H9 (cell line): ENCODE measurements around the gene GNB4. TPM values are rescaled to one million over a fixed set of nuclear protein-coding genes. Genes with fewer than 3 reads are reported as not detected.

Experiments used
- DNase-seq: peaks from one replicate; pipeline ENCODE4 v3.0.0-alpha.2; 2017
- H2AFZ ChIP-seq: one replicate; pipeline ENCODE4 v1.6.1; 2013; ENCODE audit warnings: mild to moderate bottlenecking, low read length, control low read depth, moderate library complexity
- H2AK5ac ChIP-seq: 2 replicates; pipeline ENCODE4 v1.6.1; 2013; ENCODE audit warnings: low read length, control low read depth, mixed read lengths; ENCODE audit not compliant: insufficient read length
- H2BK120ac ChIP-seq: one replicate; pipeline ENCODE4 v1.6.1; 2013; ENCODE audit warnings: low read depth, mild to moderate bottlenecking, low read length, control low read depth, inconsistent platforms; ENCODE audit not compliant: poor library complexity, severe bottlenecking
- H2BK12ac ChIP-seq: 2 replicates; pipeline ENCODE4 v1.6.1; 2013; ENCODE audit warnings: low read length, control low read depth, mixed read lengths, low read depth; ENCODE audit not compliant: insufficient read length
- H2BK15ac ChIP-seq: 2 replicates; pipeline ENCODE4 v1.6.1; 2013; ENCODE audit warnings: low read depth, low read length, control low read depth
- H2BK20ac ChIP-seq: one replicate; pipeline ENCODE4 v1.6.1; 2013; ENCODE audit warnings: low read depth, mild to moderate bottlenecking, low read length, control low read depth, inconsistent platforms; ENCODE audit not compliant: poor library complexity, severe bottlenecking
- H2BK5ac ChIP-seq: 2 replicates; pipeline ENCODE4 v1.6.1; 2013; ENCODE audit warnings: low read length, control low read depth, mixed read lengths; ENCODE audit not compliant: insufficient read length
- H3K14ac ChIP-seq: 2 replicates; pipeline ENCODE4 v1.6.1; 2013; ENCODE audit warnings: low read length, control low read depth; ENCODE audit not compliant: insufficient read depth
- H3K18ac ChIP-seq: 2 replicates; pipeline ENCODE4 v1.6.1; 2013; ENCODE audit warnings: low read depth, mild to moderate bottlenecking, mixed read lengths, low read length, control low read depth; ENCODE audit not compliant: insufficient read length
- H3K23ac ChIP-seq: 2 replicates; pipeline ENCODE4 v1.6.1; 2013; ENCODE audit warnings: low read length, control low read depth, mixed read lengths, low read depth; ENCODE audit not compliant: insufficient read length
- H3K23me2 ChIP-seq: 2 replicates; pipeline ENCODE4 v1.6.1; 2013; ENCODE audit warnings: low read depth, mild to moderate bottlenecking, mixed read lengths, low read length, control low read depth; ENCODE audit not compliant: insufficient read length, poor library complexity, severe bottlenecking
- H3K27ac ChIP-seq: 2 replicates; pipeline ENCODE4 v1.5.1; 2013; ENCODE audit warnings: low read length, control low read depth, mixed read lengths, low read depth; ENCODE audit not compliant: insufficient read length
- H3K27me3 ChIP-seq: 2 replicates; pipeline ENCODE4 v1.6.1; 2013; ENCODE audit warnings: low read length, control low read depth, inconsistent platforms; ENCODE audit not compliant: insufficient read depth
- H3K4ac ChIP-seq: 2 replicates; pipeline ENCODE4 v1.6.1; 2013; ENCODE audit warnings: low read depth, mild to moderate bottlenecking, control low read depth, inconsistent platforms, low read length, moderate library complexity
- H3K4me1 ChIP-seq: 2 replicates; pipeline ENCODE4 v1.6.1; 2013; ENCODE audit warnings: low read length, control low read depth, inconsistent platforms; ENCODE audit not compliant: insufficient read depth
- H3K4me2 ChIP-seq: 2 replicates; pipeline ENCODE4 v1.6.1; 2013; ENCODE audit warnings: low read length, control low read depth, mixed read lengths; ENCODE audit not compliant: insufficient read length, insufficient read depth
- H3K56ac ChIP-seq: 2 replicates; pipeline ENCODE4 v1.6.1; 2013; ENCODE audit warnings: low read depth, mild to moderate bottlenecking, mixed read lengths, low read length, control low read depth; ENCODE audit not compliant: insufficient read length
- H3K79me1 ChIP-seq: 2 replicates; pipeline ENCODE4 v1.6.1; 2013; ENCODE audit warnings: low read depth, mild to moderate bottlenecking, moderate library complexity, low read length, control low read depth, inconsistent platforms; ENCODE audit not compliant: insufficient read depth, poor library complexity, severe bottlenecking
- H3K79me2 ChIP-seq: 2 replicates; pipeline ENCODE4 v1.6.1; 2013; ENCODE audit warnings: low read length, control low read depth, inconsistent platforms; ENCODE audit not compliant: insufficient read depth
- H3K9ac ChIP-seq: 2 replicates; pipeline ENCODE4 v1.6.1; 2013; ENCODE audit warnings: low read length, control low read depth, mixed read lengths; ENCODE audit not compliant: insufficient read length; ENCODE audit errors: extremely low read depth
- H3K9me3 ChIP-seq: one replicate; pipeline ENCODE4 v1.6.1; 2013; ENCODE audit warnings: low read depth, low read length, inconsistent platforms; ENCODE audit not compliant: control insufficient read depth
- H3T11ph ChIP-seq: one replicate; pipeline ENCODE4 v1.6.1; 2013; ENCODE audit warnings: mild to moderate bottlenecking, low read length, control low read depth, inconsistent platforms
- H4K20me1 ChIP-seq: one replicate; pipeline ENCODE4 v1.6.1; 2013; ENCODE audit not compliant: control insufficient read depth, insufficient read length, insufficient read depth
- H4K5ac ChIP-seq: 2 replicates; pipeline ENCODE4 v1.6.1; 2013; ENCODE audit warnings: low read depth, mild to moderate bottlenecking, mixed read lengths, low read length, control low read depth; ENCODE audit not compliant: insufficient read length
- H4K8ac ChIP-seq: replicated peaks from 2 replicates; pipeline ENCODE4 v1.6.1; 2013; ENCODE audit warnings: low read length, control low read depth, mixed read lengths, low read depth; ENCODE audit not compliant: insufficient read length
- H4K91ac ChIP-seq: 2 replicates; pipeline ENCODE4 v1.6.1; 2013; ENCODE audit warnings: low read depth, mild to moderate bottlenecking, moderate library complexity, mixed read lengths, low read length, control low read depth; ENCODE audit not compliant: insufficient read length
- H3K27ac Mint-ChIP-seq, 3 experiments: 2 replicates in 2 of 3; 3 replicates in 1 of 3; pipeline ENCODE4 v1.8.0; 2020 to 2021; ENCODE audit warnings: mixed read lengths in 3 of 3, mild to moderate bottlenecking in 1 of 3, moderate library complexity in 1 of 3
- H3K27me3 Mint-ChIP-seq: 2 replicates; pipeline ENCODE4 v1.8.0; 2021; ENCODE audit warnings: low read depth, mild to moderate bottlenecking, moderate library complexity, mixed read lengths
- H3K36me3 Mint-ChIP-seq, 3 experiments: 2 replicates in 2 of 3; 3 replicates in 1 of 3; pipeline ENCODE4 v1.8.0; 2020 to 2021; ENCODE audit warnings: low read depth in 3 of 3, mixed read lengths in 3 of 3; ENCODE audit not compliant: insufficient read depth in 1 of 3
- H3K4me1 Mint-ChIP-seq, 2 experiments: 2 replicates each; pipeline ENCODE4 v1.8.0; 2020; ENCODE audit warnings: mixed read lengths in 2 of 2
- H3K4me3 Mint-ChIP-seq, 2 experiments: 2 replicates in 1 of 2; 3 replicates in 1 of 2; pipeline ENCODE4 v1.8.0; 2020 to 2021; ENCODE audit warnings: mild to moderate bottlenecking in 2 of 2, mixed read lengths in 2 of 2, moderate library complexity in 1 of 2
- H3K9me3 Mint-ChIP-seq, 2 experiments: 2 replicates in 1 of 2; 3 replicates in 1 of 2; pipeline ENCODE4 v1.8.0; 2020; ENCODE audit warnings: mild to moderate bottlenecking in 2 of 2, mixed read lengths in 2 of 2, moderate library complexity in 1 of 2
- WGBS: extraction: QIAGEN DNeasy Blood & Tissue Kit; methylation state at CpG from one replicate; pipeline ENCODE4 v1.1.7; 2013; ENCODE audit warnings: missing lambda C conversion rate, low lambda C conversion rate, mixed read lengths; ENCODE audit not compliant: insufficient read length; ENCODE audit errors: extremely low coverage; 5-methylcytosine and 5-hydroxymethylcytosine counted together
- total RNA-seq: library from RNA; stranded (reverse); gene quantifications from 2 replicates; pipeline ENCODE4 v1.2.1, GENCODE V29; 2021
- TF ChIP-seq, protein P1 (sequence below): fragments of 200-600 bp; sonication (generic); conservative IDR thresholded peaks from 3 replicates; pipeline ENCODE4 v1.8.0; 2021; ENCODE audit warnings: antibody characterized with exemption, mild to moderate bottlenecking

The GNB4 gene
- total RNA-seq, 1 experiment from 2014 or later = 25.0 TPM

DNA sequence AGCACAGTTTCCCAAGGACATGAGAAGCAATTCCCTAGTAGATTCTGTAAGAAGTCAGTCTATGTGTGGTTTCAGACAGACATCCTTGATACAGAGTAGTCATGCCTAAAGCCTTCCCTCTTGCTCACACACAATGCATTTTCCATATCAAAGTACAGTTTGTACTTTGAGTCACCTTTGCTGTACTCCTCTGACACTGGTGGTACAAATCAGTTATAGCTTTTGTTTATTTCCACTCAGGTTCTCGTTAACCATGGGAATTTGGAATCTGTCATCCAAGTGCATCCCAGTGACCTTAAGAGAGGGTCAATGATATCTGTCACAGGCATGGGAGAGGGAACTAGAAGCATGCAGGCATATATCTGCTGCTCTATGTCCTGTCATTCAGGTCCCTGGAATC is 3.6 kb upstream of the GNB4 start:
- Histone ChIP-seq H3K56ac (no peak overlapping the region), H4K20me1 (no peaks in the 10 kb centered on the region), H2AFZ (no peak overlapping the region), H3K23me2 (peaks cover 7% of the 10 kb centered on the region), H4K91ac (no peak overlapping the region), H3K79me1 (no peaks in the 10 kb centered on the region), H3K4ac (no peak overlapping the region), H3K18ac (no peak overlapping the region), H2BK12ac (no peak overlapping the region), H3T11ph (no peak overlapping the region), H4K5ac (no peak overlapping the region), H3K27me3 (no peaks in the 10 kb centered on the region; the same call in 1 of the 2 replicates), H2AK5ac (no peak overlapping the region), H4K8ac (no peak overlapping the region), H2BK15ac (no peak overlapping the region), H3K4me2 (no peak overlapping the region), H3K9ac (no peak overlapping the region), H3K23ac (no peak overlapping the region), H3K4me1 (peaks cover 10% of the 10 kb centered on the region), H2BK20ac (no peak overlapping the region), H3K14ac (no peak overlapping the region), H2BK5ac (no peak overlapping the region), H2BK120ac (no peak overlapping the region), H3K9me3 (no peaks in the 10 kb centered on the region), H3K27ac (no peak overlapping the region), H3K79me2 (no peaks in the 10 kb centered on the region)
- H3K4me1 Mint-ChIP-seq = peaks cover 38 to 44% of the 10 kb centered on the region in 2 experiments
- TF ChIP-seq, protein P1, sequence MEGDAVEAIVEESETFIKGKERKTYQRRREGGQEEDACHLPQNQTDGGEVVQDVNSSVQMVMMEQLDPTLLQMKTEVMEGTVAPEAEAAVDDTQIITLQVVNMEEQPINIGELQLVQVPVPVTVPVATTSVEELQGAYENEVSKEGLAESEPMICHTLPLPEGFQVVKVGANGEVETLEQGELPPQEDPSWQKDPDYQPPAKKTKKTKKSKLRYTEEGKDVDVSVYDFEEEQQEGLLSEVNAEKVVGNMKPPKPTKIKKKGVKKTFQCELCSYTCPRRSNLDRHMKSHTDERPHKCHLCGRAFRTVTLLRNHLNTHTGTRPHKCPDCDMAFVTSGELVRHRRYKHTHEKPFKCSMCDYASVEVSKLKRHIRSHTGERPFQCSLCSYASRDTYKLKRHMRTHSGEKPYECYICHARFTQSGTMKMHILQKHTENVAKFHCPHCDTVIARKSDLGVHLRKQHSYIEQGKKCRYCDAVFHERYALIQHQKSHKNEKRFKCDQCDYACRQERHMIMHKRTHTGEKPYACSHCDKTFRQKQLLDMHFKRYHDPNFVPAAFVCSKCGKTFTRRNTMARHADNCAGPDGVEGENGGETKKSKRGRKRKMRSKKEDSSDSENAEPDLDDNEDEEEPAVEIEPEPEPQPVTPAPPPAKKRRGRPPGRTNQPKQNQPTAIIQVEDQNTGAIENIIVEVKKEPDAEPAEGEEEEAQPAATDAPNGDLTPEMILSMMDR = no peak
- WGBS = no CpG with 5 or more reads among the region's 1 CpG
- no peak overlapping the region for H3K4me3 Mint-ChIP-seq
- no peaks in the 10 kb centered on the region; a peak in 1 of 7 replicates for H3K36me3 Mint-ChIP-seq
- H3K9me3 Mint-ChIP-seq = peaks cover 0 to 3% of the 10 kb centered on the region in 2 experiments; a peak in 2 of 5 replicates
- peaks cover 9% of the 10 kb centered on the region for H3K27me3 Mint-ChIP-seq
- no peak overlapping the region for H3K27ac Mint-ChIP-seq
- DNase-seq = no peak
